ENCODE measurements around the gene PYGM. TPM values are rescaled to one million over a fixed set of nuclear protein-coding genes. Genes with fewer than 3 reads are reported as not detected.
A peak's percentile ranks its signal among the peaks of the same experiment; 100 is the strongest.

Gene PYGM
- total RNA-seq, 1 donor from 2014 or later = 2.0 TPM

DNA sequence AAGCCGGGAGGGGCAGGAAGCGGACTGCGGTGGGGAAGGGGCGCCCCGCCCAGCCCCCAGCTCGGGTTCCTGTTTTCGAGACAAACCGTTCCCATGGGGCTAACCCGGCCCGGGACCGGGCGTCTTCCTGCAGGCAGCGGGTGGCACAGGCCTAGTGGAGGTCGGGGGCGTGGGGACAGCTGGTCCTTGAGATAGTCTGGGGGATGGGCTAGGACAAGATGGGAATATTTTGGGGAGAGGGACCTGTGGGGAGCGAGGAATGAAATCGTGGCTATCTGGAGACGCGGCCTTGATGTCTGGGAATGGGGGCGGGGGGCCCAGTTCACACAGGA lies 14.6 kb downstream of the PYGM start:
- intact Hi-C loops (cut with DNase I) = no loop called here
- no peaks in the 10 kb centered on the region for H3K27me3 ChIP-seq
- ATAC-seq = peak; percentile 33
- no peaks in the 10 kb centered on the region for H3K9me3 ChIP-seq
- H3K4me1 ChIP-seq = peaks cover 35% of the 10 kb centered on the region
- peak overlapping the region; percentile 53 for H3K4me3 ChIP-seq
- no peaks in the 10 kb centered on the region for H3K36me3 ChIP-seq
- TF ChIP-seq, protein P1, sequence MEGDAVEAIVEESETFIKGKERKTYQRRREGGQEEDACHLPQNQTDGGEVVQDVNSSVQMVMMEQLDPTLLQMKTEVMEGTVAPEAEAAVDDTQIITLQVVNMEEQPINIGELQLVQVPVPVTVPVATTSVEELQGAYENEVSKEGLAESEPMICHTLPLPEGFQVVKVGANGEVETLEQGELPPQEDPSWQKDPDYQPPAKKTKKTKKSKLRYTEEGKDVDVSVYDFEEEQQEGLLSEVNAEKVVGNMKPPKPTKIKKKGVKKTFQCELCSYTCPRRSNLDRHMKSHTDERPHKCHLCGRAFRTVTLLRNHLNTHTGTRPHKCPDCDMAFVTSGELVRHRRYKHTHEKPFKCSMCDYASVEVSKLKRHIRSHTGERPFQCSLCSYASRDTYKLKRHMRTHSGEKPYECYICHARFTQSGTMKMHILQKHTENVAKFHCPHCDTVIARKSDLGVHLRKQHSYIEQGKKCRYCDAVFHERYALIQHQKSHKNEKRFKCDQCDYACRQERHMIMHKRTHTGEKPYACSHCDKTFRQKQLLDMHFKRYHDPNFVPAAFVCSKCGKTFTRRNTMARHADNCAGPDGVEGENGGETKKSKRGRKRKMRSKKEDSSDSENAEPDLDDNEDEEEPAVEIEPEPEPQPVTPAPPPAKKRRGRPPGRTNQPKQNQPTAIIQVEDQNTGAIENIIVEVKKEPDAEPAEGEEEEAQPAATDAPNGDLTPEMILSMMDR (IDR thresholded peaks at IDR 0.05) = no peak
- peak overlapping the region; percentile 90 for H3K27ac ChIP-seq
- peak; percentile 89 for DNase-seq

DNA sequence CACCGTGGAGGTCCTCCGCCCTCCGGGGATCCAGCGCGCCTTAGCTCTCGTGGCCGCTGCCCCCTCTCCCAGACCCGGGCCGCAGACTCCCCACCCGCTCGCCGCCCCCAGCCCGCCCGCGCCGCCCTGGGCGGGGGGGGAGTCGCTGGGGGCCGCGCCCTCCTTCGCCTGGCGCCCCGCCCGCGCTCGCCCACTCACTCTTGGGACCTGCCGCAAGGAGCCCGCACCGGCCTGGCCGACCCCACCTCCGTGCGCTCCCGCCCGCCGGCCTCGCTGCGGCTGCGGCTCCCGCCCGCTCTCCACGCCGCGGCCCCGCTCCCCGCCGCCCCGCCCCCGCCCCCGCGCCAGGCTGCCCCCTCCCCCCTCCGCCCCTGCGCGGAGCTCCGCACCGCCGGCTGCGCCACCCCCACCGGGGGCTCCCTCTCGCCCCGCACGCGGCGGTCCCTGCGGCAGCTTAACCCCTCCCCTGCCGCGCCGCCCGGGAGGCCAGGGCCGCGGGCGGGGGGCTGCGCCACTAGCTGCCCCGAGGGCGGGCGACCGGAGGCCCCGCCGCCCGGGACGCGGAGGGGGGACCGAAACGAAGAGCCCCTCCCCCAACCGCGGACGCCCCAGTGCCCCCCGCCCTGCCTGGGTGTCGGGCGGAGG lies 15.1 kb downstream of the PYGM start:
- Histone ChIP-seq H3K4me1 (peaks cover 35% of the 10 kb centered on the region), H3K27ac (peak overlapping the region; percentile 90), H3K9me3 (no peaks in the 10 kb centered on the region), H3K36me3 (no peaks in the 10 kb centered on the region), H3K27me3 (no peaks in the 10 kb centered on the region), H3K4me3 (peak overlapping the region; percentile 60)
- ATAC-seq (no peak), DNase-seq (no peak)
- intact Hi-C loops (cut with DNase I) = no loop called here
- TF ChIP-seq, protein P1 (IDR thresholded peaks at IDR 0.05) = no peak

DNA sequence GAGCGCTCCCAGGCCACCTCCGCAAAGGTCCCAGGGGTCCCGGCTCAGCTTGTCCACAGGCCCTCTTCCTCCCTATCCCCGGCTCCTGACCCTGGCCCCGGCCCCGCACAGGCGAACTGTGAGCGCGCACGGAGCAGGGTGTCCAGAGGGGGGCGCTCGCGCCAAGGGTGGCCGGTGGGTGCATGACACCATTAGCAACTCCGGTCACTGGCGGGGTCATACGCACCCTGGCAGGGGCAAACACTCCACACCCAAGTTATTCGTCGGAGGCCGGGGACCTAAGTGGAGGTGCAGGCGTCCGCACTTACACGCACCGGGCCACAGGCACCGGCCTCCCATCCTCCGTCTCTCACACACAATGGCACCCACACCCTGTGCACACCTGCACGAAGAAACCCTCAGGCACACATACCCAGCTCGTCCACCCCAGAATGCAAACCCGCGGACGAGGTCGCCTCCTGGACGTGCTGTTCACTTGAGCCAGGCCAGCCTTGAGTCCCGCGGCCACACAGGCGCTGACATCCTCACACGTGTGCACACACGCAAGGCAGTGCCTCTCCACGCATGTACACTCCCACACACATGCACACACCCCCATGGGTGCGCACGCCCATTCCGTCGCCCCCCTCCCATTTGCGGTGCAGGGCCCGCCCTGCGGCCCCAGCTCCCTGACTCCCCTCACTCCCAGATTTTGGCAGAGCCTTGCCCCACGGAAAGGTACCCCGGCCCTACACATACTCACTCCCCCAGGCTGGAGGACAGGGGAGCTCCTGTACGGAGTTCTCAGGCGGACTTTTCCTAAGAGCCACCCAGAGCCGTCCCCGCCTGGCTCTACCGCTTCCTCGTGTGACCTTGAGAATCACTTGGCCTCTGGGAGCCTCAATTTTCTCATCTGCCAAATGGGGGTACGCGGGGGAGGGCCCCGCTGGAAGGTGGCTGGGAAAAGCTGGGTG lies 15.9 kb downstream of the PYGM start, which contains the start of gene RASGRP2:
Gene RASGRP2 (minus strand): TSS at position 552 of the 953 bp plus-strand sequence. CDS start 1,276 bp downstream, outside the sequence.
- H3K27me3 ChIP-seq = no peaks in the 10 kb centered on the region

DNA sequence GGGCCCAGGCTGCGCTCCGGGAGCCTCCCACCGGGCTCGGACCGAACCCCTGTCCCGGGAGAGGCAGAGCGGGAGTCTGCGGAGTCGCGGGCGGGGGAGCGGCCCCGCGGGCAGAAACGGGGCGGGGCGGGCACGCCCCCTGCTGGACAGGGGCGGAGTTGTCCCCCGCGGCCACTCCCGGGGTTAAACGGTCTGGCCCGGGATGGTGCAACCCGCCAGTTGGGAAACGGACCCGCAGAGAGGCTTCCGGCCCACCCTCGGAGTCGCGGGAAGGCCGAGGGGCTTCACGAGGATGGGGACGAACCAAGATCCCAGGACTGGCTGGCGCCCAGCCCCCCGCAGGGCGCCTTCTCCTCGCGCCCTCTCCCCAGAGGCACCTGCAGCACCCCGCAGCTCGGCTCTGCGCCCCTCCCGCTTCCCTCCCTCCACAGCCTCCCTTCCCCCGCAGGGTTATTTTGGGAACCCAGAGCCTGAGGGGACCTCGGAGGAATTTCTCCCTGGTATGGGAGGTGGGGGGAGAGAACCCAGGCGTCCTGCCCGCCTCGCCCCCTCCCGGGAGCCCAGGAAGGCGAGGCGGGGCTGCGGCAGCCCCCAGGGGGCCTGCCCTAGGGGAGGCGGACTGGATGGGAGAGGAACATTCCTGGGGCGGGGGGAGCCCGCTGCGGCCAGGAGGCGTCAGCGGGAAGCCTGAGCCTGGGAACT lies 16.7 kb downstream of the PYGM start:
- Histone ChIP-seq H3K4me1 (peaks cover 35% of the 10 kb centered on the region), H3K9me3 (no peaks in the 10 kb centered on the region), H3K27ac (peak overlapping the region; percentile 82), H3K4me3 (peak overlapping the region; percentile 60), H3K27me3 (no peaks in the 10 kb centered on the region), H3K36me3 (peaks cover 2% of the 10 kb centered on the region)
- intact Hi-C loops (cut with DNase I) = no loop called here
- TF ChIP-seq, protein P1 (IDR thresholded peaks at IDR 0.05) = peak; percentile 88
- ATAC-seq (peak; percentile 79), DNase-seq (peak; percentile 92)

More for the DNA sequence above, 15.9 kb downstream of the PYGM start, which contains the start of gene RASGRP2:
- H3K4me3 ChIP-seq = peak within 1 kb of the TSS; percentile 60
- ATAC-seq (peak; percentile 64), DNase-seq (peak; percentile 89)
- H3K4me1 ChIP-seq = peaks cover 35% of the 10 kb centered on the region
- intact Hi-C loops (cut with DNase I) = no loop called here
- TF ChIP-seq, protein P1 (IDR thresholded peaks at IDR 0.05) = peak; percentile 66
- no peaks in the 10 kb centered on the region for H3K36me3 ChIP-seq
- H3K9me3 ChIP-seq = no peaks in the 10 kb centered on the region
- H3K27ac ChIP-seq = peak within 1 kb of the TSS; percentile 90

DNA sequence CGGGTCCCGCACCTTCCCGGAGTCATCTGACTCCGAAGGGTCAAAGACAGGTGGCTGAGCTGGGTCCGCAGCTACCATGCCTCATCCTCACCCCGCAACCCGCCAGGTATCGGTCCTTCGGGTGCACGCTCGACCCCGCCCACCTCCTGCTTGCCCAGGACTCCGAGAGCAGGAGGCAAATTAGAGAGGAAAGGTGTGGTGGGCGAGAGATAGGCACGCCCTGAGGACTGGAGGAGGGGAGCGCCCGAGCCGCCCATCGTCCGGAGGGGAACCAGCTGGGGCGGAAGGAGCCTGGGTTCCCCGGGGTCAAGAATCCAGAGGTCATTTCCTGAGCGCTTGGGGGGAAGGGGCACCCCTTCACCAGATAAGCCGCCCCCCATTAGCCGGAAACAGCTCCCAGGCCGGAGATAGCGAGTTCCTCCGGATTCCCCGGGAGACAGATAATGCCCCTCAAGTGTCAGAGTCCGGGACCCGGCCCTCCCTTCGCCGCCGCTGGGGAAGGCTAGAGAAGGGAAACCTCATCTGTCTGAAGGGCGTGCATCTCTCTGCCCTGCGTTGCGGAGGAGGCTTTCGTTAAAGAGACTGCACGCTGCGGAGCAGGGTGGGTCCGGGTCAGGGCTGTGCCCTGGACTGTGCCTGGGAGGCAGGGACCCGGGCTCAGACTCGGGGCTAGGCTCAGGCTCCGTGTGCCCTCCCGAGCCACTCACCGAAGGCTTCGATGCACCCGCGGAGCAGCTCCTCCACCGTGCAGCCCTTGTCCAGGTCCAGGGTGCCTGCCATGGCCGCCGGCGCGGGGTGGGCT lies 17.5 kb downstream of the PYGM start:
- TF ChIP-seq, protein P1 (IDR thresholded peaks at IDR 0.05) = no peak
- peaks cover 6% of the 10 kb centered on the region for H3K36me3 ChIP-seq
- intact Hi-C loops (cut with DNase I) = no loop called here
- no peaks in the 10 kb centered on the region for H3K9me3 ChIP-seq
- H3K4me1 ChIP-seq = peaks cover 35% of the 10 kb centered on the region
- DNase-seq (no peak), ATAC-seq (peak; percentile 2)
- peak overlapping the region; percentile 60 for H3K4me3 ChIP-seq
- H3K27ac ChIP-seq = peak overlapping the region; percentile 82
- no peaks in the 10 kb centered on the region for H3K27me3 ChIP-seq

Data from upper lobe of right lung (tissue), 1 donor.